Heart left ventricle (tissue), 13 donors: ENCODE data around the gene DNAAF5.
A peak's percentile ranks its signal among the peaks of the same experiment; 100 is the strongest.

Experiments used
- POLR2A ChIP-seq, 2 donors: fragments of 450-650 bp; IDR thresholded peaks; one replicate each; pipeline ENCODE4 v1.6.1; 2017; ENCODE audit warnings: antibody characterized with exemption in 2 of 2, mild to moderate bottlenecking in 2 of 2, moderate library complexity in 2 of 2
- TF ChIP-seq, protein P1 (sequence below), 12 donors: fragments of 200-600 bp; sonication (generic) in 4 of 12; IDR thresholded peaks; one replicate each; pipeline versions ENCODE4 v1.5.0 to v1.8.0; 2018 to 2022; ENCODE audit warnings: antibody characterized with exemption in 12 of 12, mild to moderate bottlenecking in 5 of 12
- donor health status: ischemic (EF 13 %, LVEDD 7.1; RV severe dilation, severe dysfunction).
- donor health status: DM: no; HTN: yes; CAD: no.
- donor health status: DM: no; HTN: no; CAD: no.
- donor health status: ischemic (EF 25% LVEDD 6.9; RV normal size, moderate dysfunction).
- donor health status: ischemic (EF 25% LVEDD 5.7; RV mildly dilated, moderate dysfunction).
- donor health status: ischemic (EF 35%, LVEDD 5.7; RV mildly dilated, moderate dysfunction).
- donor health status: nonischemic (EF 11% LVEDD 7.7; RV severe dilation, severe dysfunction).
- donor health status: DM: yes; HTN: yes; CAD: no.
- donor health status: PGD.
- donor health status: ischemic (EF 29% LVEDD 5.4; RV normal size, mild dysfunction).
- donor health status: nonischemic (EF 23%, LVEDD 6.1; RV moderate dilation, normal function).

DNA sequence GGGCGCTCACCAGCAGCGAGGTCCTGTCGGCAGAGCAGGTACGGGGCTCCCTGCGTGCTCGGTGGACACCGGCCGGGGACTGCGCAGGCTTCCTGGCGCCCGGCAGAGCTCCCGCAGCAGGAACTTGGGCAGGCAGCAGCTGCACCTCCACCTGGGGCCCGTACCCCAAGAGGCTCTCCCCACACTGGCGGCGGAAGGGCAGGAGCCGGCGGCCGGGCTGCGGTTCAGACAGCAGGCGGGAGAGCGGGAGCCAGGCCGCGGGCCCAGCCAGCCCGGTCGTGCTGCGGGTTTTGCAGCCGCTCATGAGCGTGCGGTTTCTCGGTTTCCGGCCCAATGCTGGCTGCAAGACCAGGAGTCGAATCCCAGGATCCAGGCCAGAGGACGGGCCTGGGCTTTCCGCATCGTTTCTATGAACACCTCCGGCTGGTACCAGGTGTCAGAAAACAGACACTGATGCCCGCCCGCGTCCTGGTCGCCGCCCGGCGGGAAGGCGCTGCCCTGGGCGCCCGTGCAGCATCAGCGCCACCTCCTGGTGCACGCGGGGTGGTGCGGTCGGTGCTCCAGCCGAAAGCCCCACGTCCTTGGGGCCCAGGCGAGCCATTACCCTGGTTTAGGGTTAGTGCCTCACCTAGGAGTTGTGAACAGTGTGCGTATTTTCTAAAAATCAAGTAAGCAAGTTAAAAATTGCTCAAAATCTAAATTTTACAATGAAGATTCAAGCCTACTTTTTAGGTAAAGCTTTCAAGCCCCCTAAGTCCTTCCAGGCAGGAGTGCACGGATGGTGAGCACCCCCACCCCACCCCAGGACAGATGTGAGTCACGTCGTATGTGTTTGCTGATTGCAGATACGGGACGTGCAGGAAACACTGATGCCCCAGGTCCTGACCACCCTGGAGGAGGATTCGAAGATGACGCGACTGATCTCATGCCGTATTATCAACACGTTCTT lies 47.9 kb downstream of the DNAAF5 start:
- no peak for TF ChIP-seq POLR2A (IDR thresholded peaks at IDR 0.05)
- TF ChIP-seq, protein P1, sequence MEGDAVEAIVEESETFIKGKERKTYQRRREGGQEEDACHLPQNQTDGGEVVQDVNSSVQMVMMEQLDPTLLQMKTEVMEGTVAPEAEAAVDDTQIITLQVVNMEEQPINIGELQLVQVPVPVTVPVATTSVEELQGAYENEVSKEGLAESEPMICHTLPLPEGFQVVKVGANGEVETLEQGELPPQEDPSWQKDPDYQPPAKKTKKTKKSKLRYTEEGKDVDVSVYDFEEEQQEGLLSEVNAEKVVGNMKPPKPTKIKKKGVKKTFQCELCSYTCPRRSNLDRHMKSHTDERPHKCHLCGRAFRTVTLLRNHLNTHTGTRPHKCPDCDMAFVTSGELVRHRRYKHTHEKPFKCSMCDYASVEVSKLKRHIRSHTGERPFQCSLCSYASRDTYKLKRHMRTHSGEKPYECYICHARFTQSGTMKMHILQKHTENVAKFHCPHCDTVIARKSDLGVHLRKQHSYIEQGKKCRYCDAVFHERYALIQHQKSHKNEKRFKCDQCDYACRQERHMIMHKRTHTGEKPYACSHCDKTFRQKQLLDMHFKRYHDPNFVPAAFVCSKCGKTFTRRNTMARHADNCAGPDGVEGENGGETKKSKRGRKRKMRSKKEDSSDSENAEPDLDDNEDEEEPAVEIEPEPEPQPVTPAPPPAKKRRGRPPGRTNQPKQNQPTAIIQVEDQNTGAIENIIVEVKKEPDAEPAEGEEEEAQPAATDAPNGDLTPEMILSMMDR (IDR thresholded peaks at IDR 0.05): peak; percentile 82 to 97 (median 92)
